IMR-90 (cell line): ENCODE results near the gene PITPNM3. TPM values are rescaled to one million over a fixed set of nuclear protein-coding genes. Genes with fewer than 3 reads are reported as not detected.

Experiments
- ATAC-seq: fragments of 200-7000 bp; cut with Tn5 transposase; 2 replicates; pipeline ENCODE4 v1.9.1; 2020; ENCODE audit warnings: low read depth, mild to moderate bottlenecking, moderate library complexity
- BruUV-seq: library from RNA; stranded (reverse); fragments of 400-500 nt; replicated peaks from 2 replicates; lab custom pipeline; 2021; lab: Mats Ljungman, UMichigan
- CTCF ChIA-PET: fragments of 300-600 bp; formaldehyde crosslinking; extraction: SDS; loops from one replicate; lab custom pipeline; 2021; ENCODE audit warnings: antibody characterized with exemption; lab: Yijun Ruan, JAX
- POLR2A ChIA-PET: fragments of 300-600 bp; sonication (Branson Sonifier 250); formaldehyde crosslinking; loops from one replicate; lab custom pipeline; 2022; ENCODE audit warnings: antibody characterized with exemption; ENCODE audit not compliant: unreplicated experiment; lab: Charles Lee
- DNase-seq: peaks from one replicate; pipeline ENCODE4 v3.0.0; 2013
- H2AFZ ChIP-seq: replicated peaks from 2 replicates; pipeline ENCODE3; 2013; ENCODE audit warnings: low read length, mild to moderate bottlenecking; ENCODE audit not compliant: poor library complexity
- H2AK5ac ChIP-seq: 2 replicates; pipeline ENCODE4 v1.6.1; 2013; ENCODE audit warnings: low read depth, low read length, inconsistent platforms
- H2AK9ac ChIP-seq: replicated peaks from 2 replicates; pipeline ENCODE3; 2013; ENCODE audit warnings: mild to moderate bottlenecking, low read depth, low read length, moderate library complexity; ENCODE audit not compliant: poor library complexity
- H2BK120ac ChIP-seq: 2 replicates; pipeline ENCODE4 v1.6.1; 2013; ENCODE audit warnings: low read depth, low read length, inconsistent platforms
- H2BK15ac ChIP-seq: 3 replicates; pipeline ENCODE4 v1.6.1; 2013; ENCODE audit warnings: low read depth, low read length, inconsistent platforms
- H2BK20ac ChIP-seq: 2 replicates; pipeline ENCODE4 v1.6.1; 2013; ENCODE audit warnings: low read depth, mild to moderate bottlenecking, inconsistent platforms, low read length, moderate library complexity
- H2BK5ac ChIP-seq: 2 replicates; pipeline ENCODE4 v1.6.1; 2013; ENCODE audit warnings: mild to moderate bottlenecking, low read depth, low read length, inconsistent platforms; ENCODE audit not compliant: poor library complexity, severe bottlenecking
- H3K14ac ChIP-seq: replicated peaks from 2 replicates; pipeline ENCODE4 v1.6.1; 2013; ENCODE audit warnings: low read depth, low read length, inconsistent platforms
- H3K18ac ChIP-seq: 2 replicates; pipeline ENCODE4 v1.6.1; 2013; ENCODE audit warnings: low read depth, low read length, control low read depth
- H3K23ac ChIP-seq: 2 replicates; pipeline ENCODE4 v1.6.1; 2013; ENCODE audit warnings: low read depth, low read length, inconsistent platforms
- H3K27ac ChIP-seq: 2 replicates; pipeline ENCODE4 v1.5.1; 2013; ENCODE audit warnings: mild to moderate bottlenecking, control low read depth, low read length; ENCODE audit not compliant: insufficient read depth
- H3K27me3 ChIP-seq: 2 replicates; pipeline ENCODE4 v1.6.1; 2013; ENCODE audit warnings: low read length; ENCODE audit not compliant: control insufficient read depth, insufficient read depth
- H3K36me3 ChIP-seq: 2 replicates; pipeline ENCODE4 v1.6.1; 2013; ENCODE audit warnings: low read length, mixed read lengths; ENCODE audit not compliant: control insufficient read depth, insufficient read depth
- H3K4ac ChIP-seq: 2 replicates; pipeline ENCODE4 v1.6.1; 2013; ENCODE audit warnings: low read depth, low read length, inconsistent platforms
- H3K4me1 ChIP-seq: 2 replicates; pipeline ENCODE4 v1.6.1; 2013; ENCODE audit warnings: low read length, mixed read lengths; ENCODE audit not compliant: control insufficient read depth, insufficient read depth
- H3K4me2 ChIP-seq: 2 replicates; pipeline ENCODE4 v1.6.1; 2013; ENCODE audit warnings: low read depth, mild to moderate bottlenecking, control low read depth, low read length, moderate library complexity
- H3K4me3 ChIP-seq: 2 replicates; pipeline ENCODE4 v1.5.1; 2013; ENCODE audit warnings: low read depth, mild to moderate bottlenecking, control low read depth, low read length, moderate library complexity; ENCODE audit not compliant: insufficient read depth
- H3K56ac ChIP-seq: 2 replicates; pipeline ENCODE4 v1.6.1; 2013; ENCODE audit warnings: low read length, inconsistent platforms; ENCODE audit not compliant: insufficient read depth; ENCODE audit errors: extremely low read depth
- H3K79me1 ChIP-seq, 2 experiments: 2 replicates each; pipeline ENCODE4 v1.6.1; 2013; ENCODE audit warnings: low read length in 2 of 2, inconsistent platforms in 1 of 2, low read depth in 1 of 2
- H3K9ac ChIP-seq: 2 replicates; pipeline ENCODE4 v1.6.1; 2013; ENCODE audit warnings: low read depth, low read length, control low read depth
- H3K9me1 ChIP-seq: 2 replicates; pipeline ENCODE4 v1.6.1; 2013; ENCODE audit warnings: low read length, inconsistent platforms; ENCODE audit not compliant: insufficient read depth
- H3K9me3 ChIP-seq: 2 replicates; pipeline ENCODE4 v1.6.1; 2013; ENCODE audit warnings: low read length; ENCODE audit not compliant: control insufficient read depth, insufficient read depth
- H4K20me1 ChIP-seq: 2 replicates; pipeline ENCODE4 v1.6.1; 2013; ENCODE audit warnings: low read length, inconsistent platforms; ENCODE audit not compliant: insufficient read depth
- H4K5ac ChIP-seq: 2 replicates; pipeline ENCODE4 v1.6.1; 2013; ENCODE audit warnings: mild to moderate bottlenecking, low read depth, low read length, control low read depth
- H4K8ac ChIP-seq, 2 experiments: 2 replicates each; pipeline ENCODE4 v1.6.1; 2013; ENCODE audit warnings: low read depth in 2 of 2, low read length in 2 of 2, control low read depth in 1 of 2, inconsistent platforms in 1 of 2
- H4K91ac ChIP-seq: 2 replicates; pipeline ENCODE4 v1.6.1; 2013; ENCODE audit warnings: low read depth, low read length, inconsistent platforms; ENCODE audit not compliant: insufficient read depth
- CHD1 ChIP-seq: IDR thresholded peaks from 2 replicates; pipeline ENCODE4 v1.6.1; 2012; ENCODE audit warnings: low read depth, low read length, improper control_type of control experiment
- NFE2L2 ChIP-seq: fragments of 150-350 bp; IDR thresholded peaks from 2 replicates; pipeline ENCODE4 v1.6.1; 2016; ENCODE audit warnings: low read depth, mild to moderate bottlenecking, low read length
- SMC3 ChIP-seq: fragments of 150-350 bp; IDR thresholded peaks from 2 replicates; pipeline ENCODE4 v1.6.1; 2016; ENCODE audit warnings: low read depth, mild to moderate bottlenecking, antibody characterized with exemption, low read length, moderate library complexity
- WGBS, 2 experiments: methylation state at CpG; one replicate each; pipeline versions ENCODE4 v1.1.5 to v1.1.7; 2013; ENCODE audit warnings: missing lambda C conversion rate in 2 of 2; ENCODE audit not compliant: insufficient read length in 1 of 2; ENCODE audit errors: extremely low coverage in 2 of 2; 5-methylcytosine and 5-hydroxymethylcytosine counted together
- dilution Hi-C: fragments of 300-500 bp; cut with HindIII; formaldehyde crosslinking; loops from one replicate; pipeline ENCODE4 v1.14.3; 2018; ENCODE audit warnings: low sequenced_read_pairs; ENCODE audit not compliant: unreplicated experiment
- in situ Hi-C: fragments of 300-500 bp; cut with MboI; formaldehyde crosslinking; loops from 3 replicates; pipeline ENCODE4 v1.14.3; 2019; ENCODE audit warnings: low sequenced_read_pairs, inconsistent platforms, mixed read lengths
- intact Hi-C: fragments of 100-400 bp; cut with micrococcal nuclease; formaldehyde crosslinking; loops from 2 replicates; pipeline ENCODE4 v1.10.0; 2022
- polyA plus RNA-seq, 3 experiments: library from polyadenylated mRNA; depleted of rRNA; stranded (reverse); fragments of >200 nt; gene quantifications; 2 replicates each; pipeline ENCODE4 v1.2.3, GENCODE V29; 2012; ENCODE audit warnings: low replicate concordance in 1 of 3
- total RNA-seq: library from RNA; depleted of rRNA; stranded (reverse); fragments of >200 nt; gene quantifications from 2 replicates; pipeline ENCODE4 v1.2.3, GENCODE V29; 2012

PITPNM3 gene
- total and polyA plus RNA-seq, 2 of the 4 experiments (the other 2 are of a cell fraction) = 0.54 to 1.7 TPM

DNA sequence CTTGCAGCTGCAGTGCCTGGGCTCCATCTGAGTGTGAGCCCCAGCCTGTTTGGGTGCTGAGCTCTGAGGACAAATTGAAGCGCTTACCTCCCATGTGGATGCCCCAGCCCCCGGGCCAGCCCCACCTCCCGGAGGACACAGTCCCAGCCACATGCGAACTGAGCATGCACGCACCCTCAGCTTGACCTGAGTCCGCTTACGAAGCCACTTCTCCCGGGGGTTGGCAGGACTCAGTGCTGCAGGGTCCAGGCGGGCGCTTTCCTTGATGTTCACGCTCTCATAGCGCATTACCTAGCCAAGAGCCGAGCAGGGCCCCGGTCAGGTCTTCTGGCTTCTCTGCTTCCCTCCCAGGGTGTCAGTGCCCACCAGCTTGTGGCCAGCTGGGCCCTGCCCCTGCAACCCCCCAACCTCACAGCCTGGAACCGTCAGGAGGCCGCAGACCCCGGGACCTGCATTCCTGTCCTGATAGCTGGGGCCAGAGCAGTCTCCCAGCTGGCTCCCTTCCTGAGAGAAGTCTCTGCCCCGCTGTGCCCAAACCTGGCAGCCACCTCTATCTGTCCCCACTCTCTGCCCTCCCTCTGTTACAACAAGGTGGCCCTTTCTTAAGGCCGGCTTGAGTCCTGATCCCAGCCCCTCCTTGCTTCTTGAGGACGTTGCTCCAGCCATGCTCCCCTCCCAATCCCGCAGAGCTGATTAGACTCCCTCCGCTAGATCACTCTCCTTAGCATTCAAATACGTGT, 88.1 kb downstream of the PITPNM3 start (continued):
- no peak for TF ChIP-seq SMC3
- TF ChIP-seq NFE2L2 = no peak

GRCh38 chr17:6467567-6467966, 88.8 kb downstream of the PITPNM3 start:
- dilution Hi-C loops = no loop called here
- no peak for DNase-seq
- H2AK5ac ChIP-seq = no peak overlapping the region
- H3K4me3 ChIP-seq = no peak overlapping the region
- H3K14ac ChIP-seq = no peak overlapping the region
- H3K9me1 ChIP-seq = peaks cover 4% of the 10 kb centered on the region; the same call in 1 of the 2 replicates
- ChIA-PET CTCF (no interaction called here), POLR2A (no interaction called here)
- no peak overlapping the region for H3K9ac ChIP-seq
- no peak for TF ChIP-seq CHD1
- no peak overlapping the region for H3K27ac ChIP-seq
- H4K91ac ChIP-seq = no peak overlapping the region
- no peak overlapping the region for H2AK9ac ChIP-seq
- H3K79me1 ChIP-seq = no peaks in the 10 kb centered on the region
- H3K36me3 ChIP-seq = no peaks in the 10 kb centered on the region
- H3K9me3 ChIP-seq = peaks cover 2% of the 10 kb centered on the region; the same call in 1 of the 2 replicates
- intact Hi-C loops = no loop called here
- no peak overlapping the region for H2BK120ac ChIP-seq
- no peak overlapping the region for H2AFZ ChIP-seq
- H3K4me2 ChIP-seq = no peak overlapping the region
- H4K8ac ChIP-seq = no peak overlapping the region
- in situ Hi-C loops = no loop called here
- H4K20me1 ChIP-seq = peaks cover 5% of the 10 kb centered on the region; the same call in 1 of the 2 replicates
- H3K23ac ChIP-seq = no peak overlapping the region
- no CpG with 5 or more reads among the region's 1 CpG for WGBS, 2 experiments
- H3K4ac ChIP-seq = no peak overlapping the region
- no peak overlapping the region for H2BK20ac ChIP-seq
- no peak overlapping the region for H2BK5ac ChIP-seq
- ATAC-seq = no peak
- H3K18ac ChIP-seq = no peak overlapping the region
- H3K27me3 ChIP-seq = no peaks in the 10 kb centered on the region
- no peak overlapping the region for H4K5ac ChIP-seq
- H2BK15ac ChIP-seq = no peak overlapping the region
- H3K56ac ChIP-seq = no peak overlapping the region
- peaks cover 9% of the 10 kb centered on the region for H3K4me1 ChIP-seq
- no TSS peak for BruUV-seq
